HL-60 (cell line): ENCODE results near the gene EXOSC2.

Source experiments
- GABPA ChIP-seq: IDR thresholded peaks from 2 replicates; pipeline ENCODE4 v1.6.1; 2012; ENCODE audit warnings: low read depth
- POLR2AphosphoS5 ChIP-seq: IDR thresholded peaks from 2 replicates; pipeline ENCODE4 v1.6.1; 2012; ENCODE audit warnings: low read depth
- SPI1 ChIP-seq: IDR thresholded peaks from 2 replicates; pipeline ENCODE4 v1.6.1; 2012; ENCODE audit warnings: low read depth, mild to moderate bottlenecking, borderline replicate concordance
- TF ChIP-seq, protein P1 (sequence below): IDR thresholded peaks from one replicate; pipeline ENCODE4 v1.5.1; 2011; ENCODE audit warnings: low read length, control low read depth, inconsistent platforms; ENCODE audit not compliant: insufficient read depth

DNA sequence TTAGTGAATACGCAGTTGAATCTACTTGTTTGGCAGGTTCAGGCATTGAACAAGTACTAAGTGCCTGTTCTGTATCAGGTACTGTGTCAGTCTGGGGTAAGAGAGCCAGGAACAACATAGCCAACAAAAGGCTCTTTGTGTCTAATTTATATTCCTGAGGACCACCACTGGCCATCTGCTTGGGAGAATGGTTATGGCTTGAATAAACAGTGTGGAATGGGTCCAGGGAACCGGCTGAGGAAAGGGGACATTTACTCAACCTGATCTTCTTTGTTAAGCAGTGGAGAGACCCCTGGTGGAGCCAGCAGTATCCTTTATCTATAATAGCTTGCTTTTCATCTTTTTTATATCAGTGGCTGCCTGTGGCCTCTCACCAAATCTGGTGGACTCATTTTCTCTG, 38.6 kb downstream of the EXOSC2 start:
- TF ChIP-seq POLR2AphosphoS5, result no peak
- TF ChIP-seq, protein P1, sequence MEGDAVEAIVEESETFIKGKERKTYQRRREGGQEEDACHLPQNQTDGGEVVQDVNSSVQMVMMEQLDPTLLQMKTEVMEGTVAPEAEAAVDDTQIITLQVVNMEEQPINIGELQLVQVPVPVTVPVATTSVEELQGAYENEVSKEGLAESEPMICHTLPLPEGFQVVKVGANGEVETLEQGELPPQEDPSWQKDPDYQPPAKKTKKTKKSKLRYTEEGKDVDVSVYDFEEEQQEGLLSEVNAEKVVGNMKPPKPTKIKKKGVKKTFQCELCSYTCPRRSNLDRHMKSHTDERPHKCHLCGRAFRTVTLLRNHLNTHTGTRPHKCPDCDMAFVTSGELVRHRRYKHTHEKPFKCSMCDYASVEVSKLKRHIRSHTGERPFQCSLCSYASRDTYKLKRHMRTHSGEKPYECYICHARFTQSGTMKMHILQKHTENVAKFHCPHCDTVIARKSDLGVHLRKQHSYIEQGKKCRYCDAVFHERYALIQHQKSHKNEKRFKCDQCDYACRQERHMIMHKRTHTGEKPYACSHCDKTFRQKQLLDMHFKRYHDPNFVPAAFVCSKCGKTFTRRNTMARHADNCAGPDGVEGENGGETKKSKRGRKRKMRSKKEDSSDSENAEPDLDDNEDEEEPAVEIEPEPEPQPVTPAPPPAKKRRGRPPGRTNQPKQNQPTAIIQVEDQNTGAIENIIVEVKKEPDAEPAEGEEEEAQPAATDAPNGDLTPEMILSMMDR, result no peak
- no peak for TF ChIP-seq GABPA
- TF ChIP-seq SPI1, result no peak
